Fibroblast of skin of right biceps (primary cell): ENCODE data around the gene KASH5.

ENCODE experiments used
- DNase-seq: peaks from one replicate; pipeline ENCODE4 v3.0.0-alpha.2; 2013

The KASH5 gene

DNA sequence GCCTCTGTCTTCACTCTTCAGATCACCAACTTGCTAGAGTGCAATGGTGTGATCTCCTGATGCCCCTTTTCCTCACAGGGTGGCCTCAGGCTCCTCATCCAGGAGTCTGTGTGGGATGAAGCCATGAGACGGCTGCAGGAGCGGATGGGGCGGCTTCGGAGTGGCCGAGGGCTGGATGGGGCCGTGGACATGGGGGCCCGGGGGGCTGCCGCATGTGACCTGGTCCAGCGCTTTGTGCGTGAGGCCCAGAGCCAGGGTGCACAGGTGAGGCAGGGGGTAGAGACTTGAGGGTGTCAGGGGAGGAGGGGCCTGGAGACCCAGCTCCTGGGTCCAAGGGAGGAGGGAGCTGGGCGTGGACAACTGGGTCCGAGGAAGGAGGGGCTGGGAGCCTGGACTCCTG is 74.4 kb downstream of the KASH5 start:
- DNase-seq, result no peak

DNA sequence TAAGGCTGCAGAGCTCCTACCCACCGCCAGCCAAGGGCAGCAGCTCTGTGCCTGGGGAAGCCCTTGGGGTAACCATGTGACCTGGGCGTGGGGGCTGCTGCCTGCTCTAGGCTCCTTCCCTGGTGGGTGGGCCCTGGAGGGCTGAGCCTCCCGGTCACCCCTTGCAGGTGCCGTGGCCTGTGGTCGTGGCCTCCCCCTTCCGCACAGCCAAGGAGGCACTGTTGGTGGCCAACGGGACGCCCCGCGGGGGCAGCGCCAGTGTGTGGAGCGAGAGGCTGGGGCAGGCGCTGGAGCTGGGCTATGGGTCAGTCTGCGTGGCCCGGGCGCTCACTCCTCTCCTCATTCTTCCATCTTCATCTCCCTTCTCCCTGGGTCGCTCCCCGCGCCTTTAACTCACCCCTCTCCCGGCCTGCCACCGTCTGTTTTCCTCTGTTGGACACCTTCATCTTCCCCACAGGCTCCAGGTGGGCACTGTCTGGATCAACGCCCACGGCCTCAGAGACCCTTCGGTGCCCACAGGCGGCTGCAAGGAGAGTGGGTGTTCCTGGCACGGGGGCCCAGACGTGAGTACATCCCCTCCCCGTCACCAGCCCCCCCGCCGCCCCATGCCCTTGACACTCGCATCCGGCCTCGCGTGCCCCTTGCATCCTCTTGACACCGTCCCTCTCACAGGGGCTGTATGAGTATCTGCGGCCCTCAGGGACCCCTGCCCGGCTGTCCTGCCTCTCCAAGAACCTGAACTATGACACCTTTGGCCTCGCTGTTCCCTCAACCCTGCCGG is 76.1 kb downstream of the KASH5 start:
- no peak for DNase-seq

GRCh38 chr19:49465371-49465770 is 77.3 kb downstream of the KASH5 start:
- DNase-seq, result no peak
